ENCODE data around the gene C10orf90.

GRCh38 chr10:126629925-126630624, 40.4 kb downstream of the C10orf90 start:
- no peak for TF ChIP-seq CTCF (IDR thresholded peaks at IDR 0.05)
- TF ChIP-seq POLR2A (IDR thresholded peaks at IDR 0.05), result no peak
- no peak for TF ChIP-seq EP300 (IDR thresholded peaks at IDR 0.05)

Data from ovary (tissue), 3 donors.